GM15510 (cell line): ENCODE results near the gene TBC1D22A.

Experiments used
- POLR2A ChIP-seq: IDR thresholded peaks from 3 replicates; pipeline ENCODE4 v1.6.1; 2011; ENCODE audit warnings: borderline replicate concordance; ENCODE audit not compliant: insufficient read length; ENCODE audit errors: extremely low read depth

TBC1D22A gene

DNA sequence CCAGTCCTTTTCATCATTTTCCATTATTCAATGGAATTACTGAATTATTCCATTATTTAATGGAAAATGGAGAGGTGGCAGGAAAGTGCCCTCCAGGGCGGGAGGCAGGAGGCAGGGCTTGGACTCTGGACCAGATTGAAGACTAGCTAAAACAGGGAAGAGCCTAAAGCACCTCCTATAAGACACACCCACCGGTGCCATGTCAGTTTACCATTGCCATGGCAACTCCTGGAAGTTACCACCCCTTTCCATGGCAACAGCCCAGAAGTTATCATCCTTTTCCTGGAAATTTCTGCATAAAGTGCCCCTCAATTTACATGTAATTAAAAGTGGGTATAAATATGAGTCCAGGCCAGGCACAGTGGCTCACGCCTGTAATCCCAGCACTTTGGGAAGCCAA is 443.7 kb downstream of the TBC1D22A start:
- no peak for TF ChIP-seq POLR2A

DNA sequence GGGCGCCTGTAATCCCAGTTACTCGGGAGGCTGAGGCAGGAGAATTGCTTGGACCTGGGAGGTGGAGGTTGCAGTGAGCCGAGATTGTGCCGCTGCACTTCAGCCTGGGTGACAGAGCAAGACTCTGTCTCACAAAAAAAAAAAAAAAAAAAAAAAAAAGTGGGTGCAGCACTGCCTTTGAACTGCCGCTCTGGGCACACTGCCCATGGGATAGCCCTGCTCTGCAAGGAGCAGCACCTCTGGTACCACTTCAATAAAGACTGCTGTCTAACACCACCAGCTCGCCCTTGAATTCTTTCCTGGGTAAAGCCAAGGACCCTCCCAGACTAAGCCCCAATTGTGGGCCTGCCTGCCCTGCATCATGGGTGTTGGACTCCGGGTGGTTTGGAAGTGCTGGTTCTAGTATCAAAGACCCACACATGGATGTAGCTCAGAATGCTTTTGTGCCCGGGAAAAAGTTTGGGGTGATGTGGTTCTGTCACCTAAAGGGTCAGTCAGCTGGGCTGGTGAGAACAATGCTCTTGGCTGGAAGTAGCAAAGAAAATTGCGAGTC is 444.3 kb downstream of the TBC1D22A start:
- no peak for TF ChIP-seq POLR2A

- no peak for TF ChIP-seq POLR2A
These were observed 444.9 kb downstream of the TBC1D22A start for GRCh38 chr22:47207387-47207786.

GRCh38 chr22:47207846-47208554 is 445.6 kb downstream of the TBC1D22A start:
- TF ChIP-seq POLR2A, result no peak

DNA sequence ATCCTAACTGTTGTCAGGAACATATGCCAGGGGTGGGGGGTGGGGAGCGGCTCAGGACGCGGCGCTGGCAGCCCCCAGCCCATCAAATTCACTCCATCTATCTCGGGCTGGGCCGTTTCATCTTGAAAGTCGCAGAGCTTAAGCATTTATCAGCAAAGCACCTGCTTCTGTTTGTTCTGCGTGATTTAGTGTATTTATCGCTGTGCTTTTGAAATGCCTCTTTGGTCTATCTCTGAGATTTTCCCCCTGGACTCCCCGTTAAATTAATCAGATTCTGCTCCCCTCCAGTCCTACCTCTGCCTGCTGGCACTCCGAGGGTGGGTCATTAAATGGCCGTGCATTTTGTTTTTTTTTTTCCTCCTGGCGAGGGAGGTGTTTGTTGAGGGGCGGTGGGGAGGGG is 446.2 kb downstream of the TBC1D22A start:
- TF ChIP-seq POLR2A, result no peak

DNA sequence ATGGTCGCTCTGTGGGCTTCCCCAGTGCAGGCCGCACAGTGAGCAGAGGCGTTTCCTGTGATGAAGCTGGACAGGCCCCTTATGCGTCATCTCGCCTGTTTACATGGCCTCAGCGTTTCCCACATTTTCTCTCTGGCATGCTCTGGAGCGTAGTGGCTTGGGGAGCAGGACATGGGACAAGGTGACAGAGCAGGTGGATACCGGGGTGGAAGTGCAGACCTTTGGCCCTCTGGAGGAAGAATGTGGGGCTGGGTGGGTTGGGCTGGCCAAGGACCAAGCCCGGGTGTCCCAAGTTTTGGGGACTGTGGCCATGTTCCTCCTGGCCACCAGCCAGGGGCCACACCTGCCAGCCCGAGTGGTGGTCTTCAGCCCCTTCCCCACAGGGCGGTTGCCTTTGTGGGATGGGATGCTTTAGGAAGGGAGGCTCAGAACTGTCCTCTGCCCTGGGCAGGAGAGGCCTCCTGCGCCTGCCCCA is 446.6 kb downstream of the TBC1D22A start:
- no peak for TF ChIP-seq POLR2A

GRCh38 chr22:47209547-47210023 is 447.1 kb downstream of the TBC1D22A start:
- TF ChIP-seq POLR2A, result no peak

DNA sequence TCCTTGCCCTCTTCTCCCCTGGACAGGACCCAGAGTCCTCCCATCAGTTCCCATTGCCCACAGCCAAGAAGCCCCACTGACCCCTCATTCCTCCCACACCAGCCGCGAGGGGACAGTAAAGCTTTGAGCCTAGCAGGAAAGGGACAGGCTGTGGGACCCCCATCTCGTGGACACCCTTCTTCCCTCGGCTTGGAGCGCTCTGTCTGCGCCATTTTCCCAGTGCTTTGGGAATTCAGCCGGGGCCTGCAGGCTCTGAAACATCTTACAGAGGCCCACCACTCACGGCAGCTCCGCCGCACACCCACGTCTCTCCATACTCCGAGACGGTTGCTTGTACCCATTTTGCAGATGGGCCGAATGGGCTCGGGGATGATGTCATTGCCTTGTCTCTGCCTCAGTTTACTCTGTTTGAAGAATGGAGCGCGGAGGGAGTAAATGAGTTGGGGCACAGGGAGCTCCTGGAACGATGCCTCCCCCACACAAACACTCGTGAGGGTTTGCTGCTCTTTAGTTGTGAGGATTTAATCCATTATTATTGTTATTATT is 447.7 kb downstream of the TBC1D22A start:
- no peak for TF ChIP-seq POLR2A

DNA sequence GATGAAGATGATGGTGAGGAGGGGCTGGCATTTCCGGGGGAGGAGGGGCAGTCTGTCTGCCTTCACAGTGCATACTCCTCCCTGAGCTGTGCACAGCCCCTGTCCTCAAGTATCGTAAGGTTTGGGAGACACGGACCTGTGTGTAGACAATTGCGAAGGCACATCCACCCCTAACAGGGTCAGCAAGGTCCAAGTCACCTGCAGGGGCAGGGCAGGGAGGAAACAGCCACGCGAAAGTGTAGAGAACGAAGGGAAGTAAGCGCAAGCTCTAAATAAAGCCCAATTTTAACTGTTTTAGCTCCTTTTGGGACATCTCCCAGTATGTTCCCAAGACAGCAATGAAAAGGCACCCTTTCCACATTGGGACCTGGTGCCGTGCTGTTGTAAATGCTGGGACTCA is 448.2 kb downstream of the TBC1D22A start:
- TF ChIP-seq POLR2A, result no peak

DNA sequence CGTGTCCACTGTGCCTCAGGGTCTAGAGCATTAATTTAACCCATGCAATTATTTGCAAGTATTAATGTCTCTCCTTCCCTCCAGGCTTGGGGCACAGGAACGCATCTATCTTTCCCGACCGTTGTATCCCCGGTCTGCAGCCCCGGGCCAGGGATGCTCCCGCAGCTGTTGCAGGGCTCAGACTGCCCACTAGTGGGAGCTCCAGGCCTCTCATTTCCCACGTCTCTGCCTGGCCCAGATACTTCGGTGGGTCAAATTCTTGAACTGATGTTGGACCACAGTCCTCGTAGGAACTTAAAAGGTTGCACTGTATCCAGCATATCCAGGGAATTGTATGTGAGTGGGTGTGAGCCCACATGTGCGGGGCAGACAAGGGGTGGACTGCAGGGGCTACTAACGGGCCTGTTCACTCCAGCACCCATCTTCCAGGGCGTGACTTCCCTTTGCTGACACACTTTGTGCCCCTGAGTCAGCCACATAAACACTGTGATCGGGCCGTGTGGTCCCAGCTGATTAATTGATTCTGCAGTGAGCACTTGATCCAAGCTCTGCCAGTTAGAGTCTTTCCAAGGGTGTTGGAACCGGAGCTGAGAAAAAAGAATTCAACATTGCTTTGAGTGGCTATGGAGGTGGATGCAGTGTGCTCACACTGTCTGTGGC is 451.3 kb downstream of the TBC1D22A start:
- TF ChIP-seq POLR2A, result no peak

- TF ChIP-seq POLR2A, result no peak
These were observed 453.4 kb downstream of the TBC1D22A start for GRCh38 chr22:47215851-47216250.

GRCh38 chr22:47218671-47219070 is 456.2 kb downstream of the TBC1D22A start:
- TF ChIP-seq POLR2A, result no peak

GRCh38 chr22:47219789-47220188 is 457.3 kb downstream of the TBC1D22A start:
- no peak for TF ChIP-seq POLR2A

GRCh38 chr22:47220752-47221151 is 458.3 kb downstream of the TBC1D22A start:
- no peak for TF ChIP-seq POLR2A

DNA sequence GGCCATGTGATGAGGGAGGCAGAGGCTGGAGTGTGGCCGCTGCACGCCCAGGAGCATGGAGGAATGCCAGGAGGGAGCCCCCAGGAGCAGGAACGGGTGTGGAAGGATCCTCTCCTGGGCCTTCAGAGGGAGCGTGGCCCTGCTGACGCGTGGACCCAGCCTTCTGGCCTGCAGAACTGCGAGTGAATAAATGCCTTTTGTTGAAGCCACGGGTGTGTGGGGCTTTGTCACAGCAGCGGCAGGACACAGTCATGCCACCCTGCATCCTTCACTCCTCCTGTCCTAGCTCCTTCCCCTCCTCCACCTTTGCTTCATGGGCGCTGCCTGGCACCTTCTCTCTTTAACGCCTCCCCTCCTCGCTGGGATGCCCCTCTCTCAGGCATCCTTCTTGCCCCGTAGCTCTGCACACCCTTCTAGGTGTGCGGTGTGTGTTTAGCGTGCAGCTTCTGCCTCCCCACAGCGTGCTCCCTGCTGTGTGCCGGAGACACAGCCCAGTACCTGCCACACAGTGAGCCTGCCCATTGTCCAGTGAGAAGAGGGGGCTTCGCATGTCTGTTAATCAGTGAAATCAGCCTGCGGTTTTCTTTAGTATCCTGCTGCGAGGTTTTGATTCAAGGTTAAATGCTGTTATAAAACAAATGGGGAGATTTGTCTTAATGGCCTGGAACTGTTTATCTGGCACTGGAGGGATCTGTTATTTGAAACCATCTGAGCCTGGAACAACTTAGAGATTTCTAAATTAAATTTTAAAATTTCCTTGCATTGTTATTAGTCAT is 459.6 kb downstream of the TBC1D22A start:
- TF ChIP-seq POLR2A, result no peak
